HFF-Myc (cell line): ENCODE measurements around the gene FLRT1.

ENCODE experiments used
- DNase-seq: peaks from one replicate; pipeline ENCODE4 v3.0.0-alpha.2; 2011; ENCODE audit warnings: low read depth; ENCODE audit errors: extremely low read depth
- H3K4me3 ChIP-seq: replicated peaks from 2 replicates; pipeline ENCODE4 v1.5.1; 2011; ENCODE audit warnings: low read depth, mild to moderate bottlenecking, control low read depth, low read length
- TF ChIP-seq, protein P1 (sequence below): IDR thresholded peaks from 2 replicates; pipeline ENCODE4 v1.5.1; 2012; ENCODE audit warnings: mild to moderate bottlenecking, low read depth, low read length, control low read depth; ENCODE audit errors: missing control alignments

Gene FLRT1

GRCh38 chr11:64023712-64024710 lies 11.7 kb upstream of the FLRT1 start:
- DNase-seq: no peak
- TF ChIP-seq, protein P1, sequence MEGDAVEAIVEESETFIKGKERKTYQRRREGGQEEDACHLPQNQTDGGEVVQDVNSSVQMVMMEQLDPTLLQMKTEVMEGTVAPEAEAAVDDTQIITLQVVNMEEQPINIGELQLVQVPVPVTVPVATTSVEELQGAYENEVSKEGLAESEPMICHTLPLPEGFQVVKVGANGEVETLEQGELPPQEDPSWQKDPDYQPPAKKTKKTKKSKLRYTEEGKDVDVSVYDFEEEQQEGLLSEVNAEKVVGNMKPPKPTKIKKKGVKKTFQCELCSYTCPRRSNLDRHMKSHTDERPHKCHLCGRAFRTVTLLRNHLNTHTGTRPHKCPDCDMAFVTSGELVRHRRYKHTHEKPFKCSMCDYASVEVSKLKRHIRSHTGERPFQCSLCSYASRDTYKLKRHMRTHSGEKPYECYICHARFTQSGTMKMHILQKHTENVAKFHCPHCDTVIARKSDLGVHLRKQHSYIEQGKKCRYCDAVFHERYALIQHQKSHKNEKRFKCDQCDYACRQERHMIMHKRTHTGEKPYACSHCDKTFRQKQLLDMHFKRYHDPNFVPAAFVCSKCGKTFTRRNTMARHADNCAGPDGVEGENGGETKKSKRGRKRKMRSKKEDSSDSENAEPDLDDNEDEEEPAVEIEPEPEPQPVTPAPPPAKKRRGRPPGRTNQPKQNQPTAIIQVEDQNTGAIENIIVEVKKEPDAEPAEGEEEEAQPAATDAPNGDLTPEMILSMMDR: no peak
- H3K4me3 ChIP-seq: no peak overlapping the region

- no peak overlapping the region for H3K4me3 ChIP-seq
- TF ChIP-seq, protein P1: no peak
- DNase-seq: no peak
Measured at GRCh38 chr11:64025205-64025604, 10.5 kb upstream of the FLRT1 start.

GRCh38 chr11:64026575-64027205 lies 9.0 kb upstream of the FLRT1 start:
- no peak overlapping the region for H3K4me3 ChIP-seq
- no peak for DNase-seq
- TF ChIP-seq, protein P1: no peak

- no peak overlapping the region for H3K4me3 ChIP-seq
- DNase-seq: no peak
- TF ChIP-seq, protein P1: no peak
Measured at GRCh38 chr11:64027651-64028397, 7.9 kb upstream of the FLRT1 start.

DNA sequence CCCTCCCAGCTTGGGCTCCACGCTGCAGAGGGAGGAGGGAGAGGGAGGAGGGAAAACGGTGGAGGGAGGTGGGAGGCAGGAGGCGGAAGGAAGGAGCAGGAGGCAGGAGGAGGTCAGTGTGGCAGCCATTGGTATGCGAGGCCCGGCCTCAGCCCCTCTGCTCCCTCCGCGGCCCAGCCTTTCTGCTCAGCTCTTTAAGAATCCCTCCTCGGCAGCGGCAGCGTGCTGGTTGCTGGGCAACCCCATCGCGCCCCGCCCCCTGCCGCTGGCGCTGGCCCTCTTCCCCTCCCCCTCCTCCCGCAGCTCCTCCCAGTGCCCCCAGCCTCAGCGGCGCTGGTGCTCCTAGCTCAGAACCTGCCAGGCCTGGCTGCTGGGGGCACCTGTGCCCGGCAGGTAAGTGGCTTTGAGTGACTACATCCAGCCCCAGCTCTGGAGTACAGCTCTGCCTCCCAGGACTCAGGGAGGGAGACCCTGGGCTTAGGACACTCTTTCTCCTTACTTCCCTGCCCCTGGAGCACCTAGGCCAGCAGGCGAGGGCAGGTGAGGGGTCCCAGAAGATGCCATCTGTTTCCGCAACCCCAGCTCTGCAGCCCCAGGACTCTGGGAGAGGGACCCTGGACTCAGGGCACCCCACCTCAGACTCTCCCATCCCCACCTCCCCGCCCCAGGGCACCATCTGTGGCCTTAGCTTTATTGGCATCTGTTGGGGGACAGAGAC lies 7.2 kb upstream of the FLRT1 start:
- TF ChIP-seq, protein P1: no peak
- H3K4me3 ChIP-seq: no peak overlapping the region
- no peak for DNase-seq

DNA sequence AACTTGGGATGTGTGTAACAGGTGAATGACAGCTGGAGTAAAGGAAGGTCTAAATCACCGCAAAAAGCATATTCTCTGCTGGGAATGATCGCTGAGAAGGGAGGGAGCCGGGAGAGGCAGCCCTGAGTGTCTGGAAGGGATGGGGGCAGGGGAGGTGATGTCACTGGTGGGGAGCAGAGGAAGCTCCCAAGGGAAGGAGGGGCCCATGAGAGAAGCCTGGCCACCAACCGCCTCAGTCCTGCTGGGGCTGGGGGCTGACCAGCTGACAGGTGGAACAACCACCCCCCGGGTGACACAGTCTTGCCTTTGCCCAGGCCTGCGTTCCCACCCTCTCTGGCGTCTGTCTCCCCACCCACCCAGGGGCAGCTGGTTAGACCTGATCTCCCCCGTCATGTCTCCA lies 6.0 kb upstream of the FLRT1 start:
- no peak for DNase-seq
- TF ChIP-seq, protein P1: no peak
- no peak overlapping the region for H3K4me3 ChIP-seq
